GM21825 (cell line): ENCODE measurements around the gene BAIAP3.
"Not testable (repeated sequence)": the region's sequence is repeated elsewhere in the genome, so short reads cannot be mapped to it uniquely, and the experiment has no call there.

Source experiments
- ATAC-seq: cut with Tn5 transposase; IDR thresholded peaks from one replicate; pipeline ENCODE4 v1.9.1; 2021; ENCODE audit warnings: mild to moderate bottlenecking, moderate library complexity; ENCODE audit not compliant: unreplicated experiment

Gene BAIAP3, protein sequence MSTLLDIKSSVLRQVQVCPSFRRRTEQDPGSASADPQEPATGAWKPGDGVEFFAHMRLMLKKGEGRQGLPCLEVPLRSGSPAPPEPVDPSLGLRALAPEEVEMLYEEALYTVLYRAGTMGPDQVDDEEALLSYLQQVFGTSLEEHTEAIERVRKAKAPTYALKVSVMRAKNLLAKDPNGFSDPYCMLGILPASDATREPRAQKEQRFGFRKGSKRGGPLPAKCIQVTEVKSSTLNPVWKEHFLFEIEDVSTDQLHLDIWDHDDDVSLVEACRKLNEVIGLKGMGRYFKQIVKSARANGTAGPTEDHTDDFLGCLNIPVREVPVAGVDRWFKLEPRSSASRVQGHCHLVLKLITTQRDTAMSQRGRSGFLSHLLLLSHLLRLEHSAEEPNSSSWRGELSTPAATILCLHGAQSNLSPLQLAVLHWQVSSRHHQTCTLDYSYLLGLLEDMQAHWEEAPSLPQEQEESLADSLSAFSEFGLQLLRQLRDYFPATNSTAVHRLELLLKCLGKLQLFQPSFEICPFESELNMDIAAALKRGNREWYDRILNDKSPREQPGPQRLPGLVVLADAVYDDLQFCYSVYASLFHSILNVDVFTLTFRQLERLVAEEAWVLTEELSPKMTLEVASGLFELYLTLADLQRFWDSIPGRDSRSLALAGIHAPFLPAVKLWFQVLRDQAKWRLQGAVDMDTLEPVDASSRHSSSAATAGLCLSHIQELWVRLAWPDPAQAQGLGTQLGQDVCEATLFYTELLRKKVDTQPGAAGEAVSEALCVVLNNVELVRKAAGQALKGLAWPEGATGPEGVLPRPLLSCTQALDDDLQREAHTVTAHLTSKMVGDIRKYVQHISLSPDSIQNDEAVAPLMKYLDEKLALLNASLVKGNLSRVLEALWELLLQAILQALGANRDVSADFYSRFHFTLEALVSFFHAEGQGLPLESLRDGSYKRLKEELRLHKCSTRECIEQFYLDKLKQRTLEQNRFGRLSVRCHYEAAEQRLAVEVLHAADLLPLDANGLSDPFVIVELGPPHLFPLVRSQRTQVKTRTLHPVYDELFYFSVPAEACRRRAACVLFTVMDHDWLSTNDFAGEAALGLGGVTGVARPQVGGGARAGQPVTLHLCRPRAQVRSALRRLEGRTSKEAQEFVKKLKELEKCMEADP

GRCh38 chr16:1333149-1333812 lies at the start of gene BAIAP3:
TSS of gene BAIAP3 (plus strand) at chr16:1333645. CDS start at chr16:1338550, 4,905 bp downstream.
- no peak for ATAC-seq

- ATAC-seq: no peak
Observed at GRCh38 chr16:1283996-1284616, 49.3 kb upstream of the BAIAP3 start.

DNA sequence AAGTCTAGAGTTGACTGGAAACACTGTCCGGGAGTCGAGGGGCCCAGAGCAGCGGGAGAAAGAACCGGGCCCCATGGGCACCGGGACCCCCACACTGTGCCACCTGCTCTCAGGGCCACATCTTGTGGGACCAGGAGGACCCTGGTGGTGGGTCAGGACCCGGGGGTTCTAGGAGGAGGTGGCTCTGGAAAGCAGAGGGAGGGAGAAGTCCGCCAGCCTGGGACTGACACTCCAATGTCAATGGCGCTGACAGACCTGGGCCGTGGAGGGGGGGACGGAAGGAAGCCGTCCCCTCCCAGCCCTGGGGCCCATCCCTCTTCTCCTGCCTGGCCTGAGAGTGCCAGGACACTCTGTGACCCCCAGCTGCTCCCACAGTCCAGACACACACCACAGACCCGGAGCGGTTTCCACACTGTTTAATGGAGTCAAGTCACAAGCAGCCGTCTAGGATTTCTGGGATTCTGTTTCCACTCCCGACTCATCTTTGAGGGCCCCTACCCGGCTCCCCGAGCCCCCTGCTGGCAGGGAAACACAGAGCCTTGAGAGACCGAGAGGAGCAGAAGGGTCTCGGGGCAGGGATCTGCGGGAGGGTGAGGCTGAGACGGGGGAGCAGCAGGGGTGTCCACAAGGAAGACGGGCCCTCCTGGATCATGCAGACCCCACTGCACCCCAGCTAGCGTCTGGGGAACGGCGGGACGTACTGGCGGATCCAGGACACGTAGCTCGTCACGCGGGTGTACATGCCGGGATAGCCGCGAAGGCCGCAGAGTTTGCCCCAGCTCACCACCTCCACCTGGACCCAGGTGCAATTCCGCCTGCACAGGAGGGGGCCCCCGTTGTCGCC lies 47.6 kb upstream of the BAIAP3 start:
- ATAC-seq: no peak

DNA sequence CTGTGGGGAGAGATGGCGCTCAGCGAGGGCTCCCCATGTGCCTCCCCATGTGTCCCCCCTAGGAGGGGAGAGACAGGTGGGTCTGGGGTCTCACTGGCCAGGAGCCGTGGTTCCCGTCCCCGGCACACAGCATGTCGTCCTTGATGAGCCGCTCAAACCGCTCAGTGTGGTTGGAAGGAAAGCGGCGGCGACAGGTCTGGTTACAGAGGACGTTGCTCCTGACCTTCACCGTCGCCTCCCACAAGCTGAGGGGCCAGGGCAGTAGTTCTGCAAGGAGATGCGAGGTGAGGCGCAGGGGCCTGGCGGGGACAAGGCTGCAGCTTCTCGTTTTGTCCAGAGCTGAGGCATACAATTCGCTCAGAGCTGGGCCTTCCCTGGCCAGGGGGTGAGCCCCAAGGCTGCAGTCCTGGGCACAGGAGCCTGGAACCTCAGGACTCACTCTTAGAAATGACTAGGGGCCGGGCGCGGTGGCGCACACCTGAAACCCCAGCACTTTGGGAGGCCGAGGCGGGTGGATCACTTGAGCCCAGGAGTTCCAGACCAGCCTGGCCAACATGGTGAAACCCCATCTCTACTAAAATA lies 46.8 kb upstream of the BAIAP3 start:
- ATAC-seq: no peak

DNA sequence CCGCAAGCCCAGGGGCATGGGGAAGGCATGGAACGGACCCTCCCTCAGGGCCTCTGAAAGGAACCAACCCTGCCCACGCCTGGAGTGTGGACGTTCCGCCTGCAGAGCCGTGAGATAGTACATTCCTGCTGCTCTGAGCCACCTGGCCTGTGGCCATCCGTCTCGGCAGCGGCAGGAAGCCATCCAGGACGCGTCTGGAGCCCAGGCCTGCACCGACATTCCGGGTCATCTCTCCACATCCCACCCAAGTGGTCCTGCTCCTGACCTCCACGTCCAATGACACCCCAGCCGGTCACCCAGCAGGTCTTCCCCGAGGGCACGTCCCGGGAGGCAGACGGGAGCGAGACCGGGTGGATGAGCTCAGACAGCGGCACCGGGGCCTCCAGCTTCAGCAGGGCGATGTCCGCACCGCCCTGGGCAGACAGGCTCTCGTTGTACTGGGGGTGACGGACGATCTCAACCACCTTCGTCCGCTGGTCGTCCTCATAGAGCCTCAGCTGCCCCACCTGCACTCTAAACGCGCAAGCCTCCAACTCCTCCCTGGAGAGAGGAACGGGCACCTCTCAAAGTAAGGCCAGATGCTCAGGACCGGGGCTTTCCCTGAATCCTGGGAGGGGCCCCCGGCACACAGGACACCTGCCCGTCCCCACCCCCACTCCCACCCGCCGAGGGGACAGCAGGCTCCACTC lies 45.3 kb upstream of the BAIAP3 start:
- ATAC-seq: no peak

DNA sequence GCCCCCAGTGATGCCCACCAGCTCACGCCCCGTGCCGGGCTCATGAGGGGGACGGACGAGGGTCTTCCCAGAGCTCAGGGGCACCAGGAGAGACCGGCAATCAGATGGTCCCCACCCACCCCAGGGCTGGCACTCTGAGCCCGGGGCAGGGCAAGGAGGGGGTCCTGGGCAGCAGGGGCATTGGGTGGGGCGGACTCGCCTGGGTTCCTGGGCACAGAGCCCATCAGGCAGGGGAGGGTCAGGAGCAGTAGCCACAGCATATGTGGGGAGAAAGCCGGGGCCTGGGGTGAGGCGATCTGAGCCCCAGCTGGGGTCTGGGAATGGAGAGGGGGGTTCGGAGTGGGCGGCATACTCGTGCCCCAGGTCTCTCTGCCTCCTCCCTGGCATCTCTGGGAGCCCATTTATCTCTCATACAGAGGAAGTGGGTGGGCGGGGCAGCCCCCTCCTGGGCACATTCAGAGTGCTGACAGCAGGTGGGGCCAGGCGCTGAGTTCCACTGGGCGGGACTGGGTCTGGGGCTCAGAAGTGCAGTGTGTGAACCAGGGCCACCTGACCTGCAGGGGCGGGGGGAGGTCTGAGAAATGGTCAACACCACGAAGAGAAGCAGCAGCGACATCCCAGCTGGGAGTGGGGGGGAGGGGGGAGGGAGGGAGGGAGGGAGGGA lies 44.5 kb upstream of the BAIAP3 start:
- ATAC-seq: no peak

DNA sequence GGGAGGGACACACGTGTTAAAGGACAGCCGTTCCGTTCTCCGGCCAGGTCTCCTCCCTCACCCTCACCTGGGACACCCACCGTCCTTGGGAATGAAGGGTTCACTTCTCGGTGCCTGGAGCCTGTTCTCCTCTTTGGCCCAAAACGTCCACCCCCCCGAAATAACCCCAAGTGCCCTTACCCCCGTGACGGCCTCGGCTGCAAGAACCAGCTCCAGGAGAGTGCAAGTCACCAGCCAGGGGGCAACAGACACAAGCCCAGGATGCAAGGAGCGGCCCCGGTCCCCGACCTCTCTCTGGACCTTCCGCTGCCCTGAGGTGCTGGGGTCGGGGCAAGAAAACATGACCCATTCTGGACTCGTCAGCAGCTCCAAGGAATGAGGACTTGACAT lies 44.0 kb upstream of the BAIAP3 start:
- ATAC-seq: no peak

- no peak for ATAC-seq
Observed at GRCh38 chr16:1290063-1290501, 43.4 kb upstream of the BAIAP3 start.

DNA sequence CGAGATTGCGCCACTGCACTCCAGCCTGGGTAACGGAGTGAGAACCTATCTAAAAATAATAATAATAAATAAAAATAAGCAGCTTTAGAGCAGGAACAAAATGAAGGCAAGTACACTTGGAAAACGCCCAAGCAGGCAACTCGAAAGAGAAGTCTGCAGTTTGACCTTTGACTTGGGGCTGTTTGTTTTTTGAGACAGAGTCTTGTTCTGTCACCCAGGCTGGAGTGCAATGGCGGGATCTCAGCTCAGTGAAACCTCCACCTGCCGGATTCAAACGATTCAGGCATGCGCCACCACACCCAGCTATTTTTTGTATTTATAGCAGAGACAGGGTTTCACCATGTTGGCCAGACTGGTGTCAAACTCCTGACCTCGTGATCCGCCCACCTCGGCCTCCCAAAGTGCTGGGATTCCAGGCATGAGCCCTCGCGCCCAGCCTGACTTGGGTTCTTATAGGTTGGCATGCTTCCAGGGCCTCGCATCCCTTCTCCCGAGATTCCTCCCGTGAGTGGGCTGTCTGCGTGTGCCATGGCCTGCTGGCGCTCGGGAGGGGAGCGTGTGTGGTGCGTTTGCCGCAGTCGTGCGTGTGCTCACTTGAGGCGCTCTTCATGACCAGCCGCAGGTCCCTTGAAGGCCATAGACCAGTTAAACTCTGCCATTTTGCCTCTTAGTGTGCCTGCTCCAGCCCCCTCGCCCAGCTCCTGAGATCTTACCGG lies 42.4 kb upstream of the BAIAP3 start:
- no peak for ATAC-seq

DNA sequence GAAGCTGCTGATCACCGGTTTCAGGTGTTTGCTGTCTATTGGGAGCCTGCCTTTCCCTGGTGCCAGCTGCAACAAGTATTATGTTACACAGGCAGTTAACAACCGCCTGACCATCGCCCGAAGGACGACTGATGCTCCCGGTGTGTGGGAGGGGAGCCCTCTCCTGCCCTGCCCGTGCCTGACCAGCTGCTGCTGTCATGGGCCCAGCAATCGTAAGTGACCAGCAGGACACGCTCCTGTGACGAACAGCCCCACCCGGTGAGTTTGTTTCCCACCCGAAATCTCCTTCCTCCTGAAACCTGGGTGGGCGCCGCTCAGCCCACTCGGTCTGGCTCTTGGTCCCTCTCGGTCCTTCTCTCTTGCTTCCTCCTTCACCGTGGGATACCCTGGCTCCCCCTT lies 41.9 kb upstream of the BAIAP3 start:
- no peak for ATAC-seq

DNA sequence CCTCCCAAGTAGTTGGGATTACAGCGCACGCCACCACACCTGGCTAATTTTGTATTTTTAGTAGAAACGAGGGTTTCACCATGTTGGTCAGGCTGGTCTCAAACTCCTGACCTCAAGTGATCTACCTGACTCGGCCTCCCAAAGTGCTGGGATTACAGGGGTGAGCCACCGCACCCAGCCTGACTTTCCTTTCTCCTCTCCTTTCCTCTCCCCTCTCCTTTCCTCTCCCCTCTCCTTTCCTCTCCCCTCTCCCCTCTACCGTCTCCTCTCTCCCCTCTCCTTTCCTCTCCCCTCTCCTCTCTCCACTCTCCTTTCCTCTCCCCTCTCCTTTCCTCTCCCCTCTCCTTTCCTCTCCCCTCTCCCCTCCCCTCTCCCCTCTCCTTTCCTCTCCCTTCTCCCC lies 41.2 kb upstream of the BAIAP3 start:
- not testable (repeated sequence) for ATAC-seq

- ATAC-seq: not testable (repeated sequence)
Observed at GRCh38 chr16:1292808-1293207, 40.6 kb upstream of the BAIAP3 start.

DNA sequence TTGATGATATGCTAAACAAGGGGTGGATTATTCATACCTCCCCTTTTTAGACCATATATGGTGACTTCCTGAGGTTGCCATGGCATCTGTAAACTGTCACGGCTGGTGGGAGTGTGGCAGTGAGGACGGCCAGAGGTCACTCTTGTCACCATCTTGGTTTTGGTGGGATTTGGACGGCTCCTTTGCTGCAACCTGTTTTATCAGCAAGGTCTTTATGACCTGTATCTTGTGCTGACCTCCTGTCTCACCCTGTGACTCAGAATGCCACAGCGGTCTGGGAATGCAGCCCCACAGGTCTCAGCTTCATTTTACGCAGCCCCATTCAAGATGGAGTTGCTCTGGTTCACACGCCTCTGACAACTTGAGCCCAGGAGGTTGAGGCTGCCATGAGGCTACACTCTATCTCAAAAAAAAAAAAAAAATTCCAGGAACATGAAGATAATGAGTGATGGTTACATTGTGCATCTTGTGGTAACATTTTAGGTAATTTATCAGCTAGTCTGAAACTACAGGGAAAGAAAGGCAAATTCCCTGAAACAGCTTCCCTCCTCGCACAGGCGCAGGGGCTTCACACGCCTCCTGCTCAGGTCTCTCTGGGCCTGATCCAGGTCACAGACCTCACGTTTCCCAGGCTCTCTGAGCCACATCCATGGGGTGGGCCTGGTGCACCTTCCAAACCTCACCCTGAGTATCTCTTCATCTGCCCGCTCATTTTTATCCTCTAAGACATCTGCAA lies 39.4 kb upstream of the BAIAP3 start:
- ATAC-seq: no peak

- ATAC-seq: no peak
Observed at GRCh38 chr16:1295465-1295864, 38.0 kb upstream of the BAIAP3 start.

GRCh38 chr16:1296688-1297017 lies 36.8 kb upstream of the BAIAP3 start:
- ATAC-seq: not testable (repeated sequence)

DNA sequence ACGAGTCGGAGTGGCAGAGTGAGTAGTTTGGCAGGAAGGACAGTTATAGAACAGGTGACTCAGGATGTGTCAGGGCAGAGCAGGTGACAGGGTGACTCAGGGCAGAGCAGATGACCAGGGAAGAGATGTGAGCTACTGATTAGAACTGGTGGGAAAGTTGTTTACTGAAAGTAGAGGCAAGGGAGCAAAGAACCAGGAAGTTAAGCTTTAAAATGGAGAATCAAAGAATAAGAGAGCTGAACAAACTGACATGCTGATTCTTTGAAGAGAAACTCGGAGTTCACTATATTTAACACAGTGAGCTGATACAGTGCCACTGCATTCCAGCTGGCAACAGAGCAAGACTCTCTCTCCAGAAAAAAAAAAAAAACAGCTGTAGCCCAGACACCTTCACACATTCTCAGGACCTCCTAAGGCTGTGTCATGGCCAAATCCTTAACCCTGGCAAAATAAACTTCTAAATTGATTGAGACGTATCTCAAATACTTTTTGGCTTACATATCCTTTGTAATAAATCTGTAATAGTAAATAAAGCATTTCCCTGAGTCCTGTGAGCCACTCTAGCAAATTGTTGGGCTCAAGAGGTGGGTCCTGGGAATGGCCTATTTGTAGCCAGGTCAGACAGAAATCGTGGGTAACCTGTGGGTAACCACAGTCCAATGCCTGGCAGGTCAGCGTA lies 36.3 kb upstream of the BAIAP3 start:
- no peak for ATAC-seq
